NCI-H2107 treated with DMSO at 0.1 percent for 48 hours (cell line): Measurements from ENCODE around the gene PPM1F.
"Not testable (repeated sequence)": the region's sequence is repeated elsewhere in the genome, so short reads cannot be mapped to it uniquely, and the experiment has no call there.

Experiments used
- DNase-seq: peaks from one replicate; lab custom pipeline; 2025; ENCODE audit not compliant: unreplicated experiment; lab: John Stamatoyannopoulos, UW

Gene PPM1F

GRCh38 chr22:21898354-21898896 lies 54.2 kb downstream of the PPM1F start:
- DNase-seq, result no peak

- no peak for DNase-seq
These were observed 55.6 kb downstream of the PPM1F start for GRCh38 chr22:21896951-21897513.

GRCh38 chr22:21896275-21896674 lies 56.4 kb downstream of the PPM1F start:
- not testable (repeated sequence) for DNase-seq

- DNase-seq, result no peak
These were observed 57.8 kb downstream of the PPM1F start for GRCh38 chr22:21894799-21895198.

- no peak for DNase-seq
These were observed 63.2 kb downstream of the PPM1F start for GRCh38 chr22:21889251-21889990.

GRCh38 chr22:21887841-21888240 lies 64.8 kb downstream of the PPM1F start:
- DNase-seq, result no peak

GRCh38 chr22:21883930-21884329 lies 68.7 kb downstream of the PPM1F start:
- DNase-seq, result not testable (repeated sequence)

- not testable (repeated sequence) for DNase-seq
These were observed 69.8 kb downstream of the PPM1F start for GRCh38 chr22:21882754-21883333.

- DNase-seq, result no peak
These were observed 70.6 kb downstream of the PPM1F start for GRCh38 chr22:21881841-21882753.

- no peak for DNase-seq
These were observed 76.0 kb downstream of the PPM1F start for GRCh38 chr22:21876486-21877176.

- not testable (repeated sequence) for DNase-seq
These were observed 77.7 kb downstream of the PPM1F start for GRCh38 chr22:21874953-21875352.

GRCh38 chr22:21873619-21874018 lies 79.0 kb downstream of the PPM1F start:
- DNase-seq, result no peak

- not testable (repeated sequence) for DNase-seq
These were observed 79.9 kb downstream of the PPM1F start for GRCh38 chr22:21872741-21873140.
